ENCODE measurements around the gene NLGN2. TPM values are rescaled to one million over a fixed set of nuclear protein-coding genes. Genes with fewer than 3 reads are reported as not detected.
"Not testable (repeated sequence)": the region's sequence is repeated elsewhere in the genome, so short reads cannot be mapped to it uniquely, and the experiment has no call there.

Gene NLGN2
- total RNA-seq = 100 to 1,000 TPM in 1 of 2 donors, 10 to 100 TPM in 1; 78.5 to 121 TPM
- polyA plus RNA-seq (2013, experiment 1 of 2) = 91.3 TPM
- 83.0 TPM for polyA plus RNA-seq (2013, experiment 2 of 2)
- long read RNA-seq, experiment 1, partial matches to known transcripts = 8 of 20 reads
- long read RNA-seq, experiment 1, other reads (novel, unspliced or antisense) = 12 of 20 reads
- long read RNA-seq, experiment 2, full-length matches to known transcripts = 1 of 17 reads
- long read RNA-seq, experiment 2, partial matches to known transcripts = 16 of 17 reads
- long read RNA-seq, experiment 2, other reads (novel, unspliced or antisense) = 0 of 17 reads
- long read RNA-seq, experiment 3, partial matches to known transcripts = 0 of 11 reads
- long read RNA-seq, experiment 3, other reads (novel, unspliced or antisense) = 11 of 11 reads
- long read RNA-seq, experiment 4, partial matches to known transcripts = 0 of 2 reads
- long read RNA-seq, experiment 4, other reads (novel, unspliced or antisense) = 2 of 2 reads

- no peaks in the 10 kb centered on the region for H3K4me1 ChIP-seq (ENCODE audit: control insufficient read depth, insufficient read depth, low read length)
- H3K4me1 Mint-ChIP-seq = peaks cover 16% of the 10 kb centered on the region
- H3K9me3 Mint-ChIP-seq = no peaks in the 10 kb centered on the region
- H3K36me3 ChIP-seq (ENCODE audit: control insufficient read depth, insufficient read depth, low read length) = peaks cover 24% of the 10 kb centered on the region
- H3K27ac Mint-ChIP-seq = no peak within 1 kb of the TSS
- no peak for TF ChIP-seq CTCF (conservative IDR thresholded peaks at IDR 0.05)
- H3K4me3 ChIP-seq (ENCODE audit: low read length) = no peak within 1 kb of the TSS
- H3K9me3 ChIP-seq (ENCODE audit: control insufficient read depth, low read length) = no peaks in the 10 kb centered on the region
- H3K27me3 Mint-ChIP-seq (ENCODE audit: insufficient read depth) = peaks cover 16% of the 10 kb centered on the region
- H3K27me3 ChIP-seq (ENCODE audit: control insufficient read depth, insufficient read depth, low read length, poor library complexity, severe bottlenecking) = no peaks in the 10 kb centered on the region
- 89 to 100% methylated on average over 1 to 7 of the region's 12 CpGs for WGBS, 2 experiments (ENCODE audit: insufficient coverage in 1 of 2, insufficient read length in 1 of 2)
- no peak within 1 kb of the TSS for H3K9ac ChIP-seq (ENCODE audit: extremely low read depth, low read length, poor library complexity, severe bottlenecking)
- peaks cover 27% of the 10 kb centered on the region for H3K36me3 Mint-ChIP-seq (ENCODE audit: low read depth)
- H3K27ac ChIP-seq (ENCODE audit: low read depth, low read length) = no peak within 1 kb of the TSS
- peak within 1 kb of the TSS; percentile 42 for H3K4me3 Mint-ChIP-seq
- no peak for DNase-seq
Measured at GRCh38 chr17:7407485-7408251, at the start of gene NLGN2. NLGN2 (plus strand) TSS chr17:7407845; CDS start chr17:7408256, 411 bp downstream.

GRCh38 chr17:7361906-7362305, 45.7 kb upstream of the NLGN2 start:
- no peak for DNase-seq
- Mint-ChIP-seq H3K4me1 (no peaks in the 10 kb centered on the region), H3K9me3 (no peaks in the 10 kb centered on the region), H3K27ac (no peak overlapping the region), H3K36me3 (ENCODE audit: low read depth) (no peaks in the 10 kb centered on the region), H3K27me3 (ENCODE audit: insufficient read depth) (peaks cover 13% of the 10 kb centered on the region), H3K4me3 (no peak overlapping the region)
- H3K36me3 ChIP-seq (ENCODE audit: control insufficient read depth, insufficient read depth, low read length) = no peaks in the 10 kb centered on the region
- no peak overlapping the region for H3K27ac ChIP-seq (ENCODE audit: low read depth, low read length)
- no peaks in the 10 kb centered on the region for H3K9me3 ChIP-seq (ENCODE audit: control insufficient read depth, low read length)
- no peak for TF ChIP-seq CTCF (conservative IDR thresholded peaks at IDR 0.05)
- 91% methylated on average over 3 of the region's 3 CpGs; no CpG with 5 or more reads in 1 of the 2 experiments for WGBS, 2 experiments (ENCODE audit: insufficient coverage in 1 of 2, insufficient read length in 1 of 2)
- H3K9ac ChIP-seq (ENCODE audit: extremely low read depth, low read length, poor library complexity, severe bottlenecking) = no peak overlapping the region
- no peak overlapping the region for H3K4me3 ChIP-seq (ENCODE audit: low read length)
- no peaks in the 10 kb centered on the region for H3K27me3 ChIP-seq (ENCODE audit: control insufficient read depth, insufficient read depth, low read length, poor library complexity, severe bottlenecking)
- H3K4me1 ChIP-seq (ENCODE audit: control insufficient read depth, insufficient read depth, low read length) = no peaks in the 10 kb centered on the region

GRCh38 chr17:7363311-7363710, 44.3 kb upstream of the NLGN2 start:
- Histone ChIP-seq H3K9ac (ENCODE audit: extremely low read depth, low read length, poor library complexity, severe bottlenecking) (no peak overlapping the region), H3K36me3 (ENCODE audit: control insufficient read depth, insufficient read depth, low read length) (no peaks in the 10 kb centered on the region), H3K27me3 (ENCODE audit: control insufficient read depth, insufficient read depth, low read length, poor library complexity, severe bottlenecking) (no peaks in the 10 kb centered on the region), H3K9me3 (ENCODE audit: control insufficient read depth, low read length) (no peaks in the 10 kb centered on the region), H3K27ac (ENCODE audit: low read depth, low read length) (no peak overlapping the region), H3K4me3 (ENCODE audit: low read length) (no peak overlapping the region), H3K4me1 (ENCODE audit: control insufficient read depth, insufficient read depth, low read length) (no peaks in the 10 kb centered on the region)
- TF ChIP-seq CTCF (conservative IDR thresholded peaks at IDR 0.05) = no peak
- no peaks in the 10 kb centered on the region for H3K4me1 Mint-ChIP-seq
- peaks cover 12% of the 10 kb centered on the region for H3K27me3 Mint-ChIP-seq (ENCODE audit: insufficient read depth)
- no peaks in the 10 kb centered on the region for H3K9me3 Mint-ChIP-seq
- 91 to 93% methylated on average over 6 of the region's 6 CpGs for WGBS, 2 experiments (ENCODE audit: insufficient coverage in 1 of 2, insufficient read length in 1 of 2)
- H3K27ac Mint-ChIP-seq = no peak overlapping the region
- no peak for DNase-seq
- no peak overlapping the region for H3K4me3 Mint-ChIP-seq
- H3K36me3 Mint-ChIP-seq (ENCODE audit: low read depth) = no peaks in the 10 kb centered on the region

- H3K9ac ChIP-seq (ENCODE audit: extremely low read depth, low read length, poor library complexity, severe bottlenecking); H3K36me3 Mint-ChIP-seq (ENCODE audit: low read depth); H3K27ac ChIP-seq (ENCODE audit: low read depth, low read length); H3K27ac Mint-ChIP-seq; H3K4me3 Mint-ChIP-seq; H3K4me1 ChIP-seq (ENCODE audit: control insufficient read depth, insufficient read depth, low read length); DNase-seq; H3K9me3 Mint-ChIP-seq; H3K27me3 ChIP-seq (ENCODE audit: control insufficient read depth, insufficient read depth, low read length, poor library complexity, severe bottlenecking); H3K4me3 ChIP-seq (ENCODE audit: low read length); H3K36me3 ChIP-seq (ENCODE audit: control insufficient read depth, insufficient read depth, low read length); H3K9me3 ChIP-seq (ENCODE audit: control insufficient read depth, low read length); H3K4me1 Mint-ChIP-seq: not testable (repeated sequence)
- WGBS, 2 experiments (ENCODE audit: insufficient coverage in 1 of 2, insufficient read length in 1 of 2) = 91 to 100% methylated on average over 1 to 5 of the region's 7 CpGs
- H3K27me3 Mint-ChIP-seq (ENCODE audit: insufficient read depth) = peaks cover 21% of the 10 kb centered on the region
Measured at GRCh38 chr17:7365963-7366362, 41.7 kb upstream of the NLGN2 start.
